ENCODE data around the gene GALR2.

GRCh38 chr17:76034428-76035350, 39.9 kb upstream of the GALR2 start:
- no peak for TF ChIP-seq CTCF (optimal IDR thresholded peaks at IDR 0.05 in 1 of 3, IDR thresholded peaks at IDR 0.05 in 1 of 3, conservative IDR thresholded peaks at IDR 0.05 in 1 of 3; ENCODE audit: extremely low read depth in 1 of 3, insufficient read depth in 2 of 3, low read length in 3 of 3)
- TF ChIP-seq EZH2 (IDR thresholded peaks at IDR 0.05; ENCODE audit: low read length): no peak
